ENCODE measurements around the gene AP2M1. TPM values are rescaled to one million over a fixed set of nuclear protein-coding genes. Genes with fewer than 3 reads are reported as not detected.

Gene AP2M1
- total and polyA plus RNA-seq, 2 donors (not counting 3 experiments of a cell fraction or from before 2014, with no cell fraction given), result 431 to 602 TPM

GRCh38 chr3:184211718-184212117, 37.1 kb downstream of the AP2M1 start:
- peaks cover under 1 to 8% of the 10 kb centered on the region in 2 experiments for H3K27me3 ChIP-seq (ENCODE audit: control insufficient read depth in 2 of 2, insufficient read depth in 2 of 2, low read length in 2 of 2)

More at GRCh38 chr3:184211718-184212117, 37.1 kb downstream of the AP2M1 start:
- Histone ChIP-seq H2AFZ (ENCODE audit: low read depth, low read length) (no peak overlapping the region), H3K79me2 (ENCODE audit: control insufficient read depth, insufficient read depth, low read length) (no peaks in the 10 kb centered on the region), H3K36me3 (ENCODE audit: control insufficient read depth in 2 of 2, extremely low read depth in 1 of 2, insufficient read depth in 2 of 2, low read length in 2 of 2) (no peaks in the 10 kb centered on the region), H3K9me3 (replicated peaks; ENCODE audit: control insufficient read depth, insufficient read depth, low read length) (no peaks in the 10 kb centered on the region), H3K4me2 (ENCODE audit: insufficient read depth, low read length) (no peak overlapping the region), H3K27ac (ENCODE audit: insufficient read depth, low read depth, low read length) (no peak overlapping the region), H3K9me1 (replicated peaks; ENCODE audit: control insufficient read depth, extremely low read depth, insufficient read depth, low read length) (no peaks in the 10 kb centered on the region), H4K20me1 (replicated peaks; ENCODE audit: control insufficient read depth, extremely low read depth, insufficient read depth, low read length) (no peaks in the 10 kb centered on the region), H3K4me1 (ENCODE audit: control insufficient read depth, extremely low read depth, insufficient read depth, low read length) (peaks cover 8% of the 10 kb centered on the region), H3K9ac (replicated peaks; ENCODE audit: extremely low read depth, insufficient read depth, low read length) (no peak overlapping the region), H3K4me3 (replicated peaks in 1 of 3; ENCODE audit: insufficient read depth in 1 of 3, low read depth in 1 of 3, low read length in 3 of 3) (no peak overlapping the region)
- CTCF ChIA-PET, result interaction anchor here (1.7 to 3.6 kb wide), 2 partner anchors 8 to 16 kb away, joined by 5 to 24 read pairs; no protein-coding TSS in a partner anchor
- intact Hi-C loops (cut with micrococcal nuclease), result no loop called here
- POLR2A ChIA-PET, result no interaction called here
- TF ChIP-seq POLR2A (IDR thresholded peaks at IDR 0.05; ENCODE audit: low read depth, low read length) (no peak), MYC (IDR thresholded peaks at IDR 0.05; ENCODE audit: low read depth, low read length) (no peak), EZH2 (IDR thresholded peaks at IDR 0.05; ENCODE audit: borderline replicate concordance, low read depth, low read length, severe bottlenecking) (no peak), POLR2AphosphoS5 (IDR thresholded peaks at IDR 0.05; ENCODE audit: insufficient read depth, low read depth, low read length) (no peak), JUN (IDR thresholded peaks at IDR 0.05; ENCODE audit: borderline replicate concordance, insufficient read depth, insufficient read length, low read depth) (no peak), CTCF (IDR thresholded peaks at IDR 0.05; ENCODE audit: extremely low read depth in 1 of 2, insufficient read depth in 1 of 2, low read depth in 1 of 2, low read length in 2 of 2) (no peak), GATA2 (IDR thresholded peaks at IDR 0.05; ENCODE audit: insufficient read depth, insufficient read length, low read depth, low read length) (no peak), MAX (IDR thresholded peaks at IDR 0.05; ENCODE audit: insufficient read depth, insufficient read length) (no peak), FOS (IDR thresholded peaks at IDR 0.05; ENCODE audit: borderline replicate concordance, insufficient read depth, low read length) (no peak)
- no TSS peak for BruUV-seq (replicated peaks)
- peak; percentile 12 for FAIRE-seq
- dilution Hi-C loops (cut with MboI; ENCODE audit: extremely low pct_ligation_motif_present, low sequenced_read_pairs), result no loop called here
- DNase-seq (ENCODE audit: low read depth, low spot score), result no peak

Data from endothelial cell of umbilical vein (primary cell).